ENCODE measurements around the gene HBS1L.

HBS1L gene

DNA sequence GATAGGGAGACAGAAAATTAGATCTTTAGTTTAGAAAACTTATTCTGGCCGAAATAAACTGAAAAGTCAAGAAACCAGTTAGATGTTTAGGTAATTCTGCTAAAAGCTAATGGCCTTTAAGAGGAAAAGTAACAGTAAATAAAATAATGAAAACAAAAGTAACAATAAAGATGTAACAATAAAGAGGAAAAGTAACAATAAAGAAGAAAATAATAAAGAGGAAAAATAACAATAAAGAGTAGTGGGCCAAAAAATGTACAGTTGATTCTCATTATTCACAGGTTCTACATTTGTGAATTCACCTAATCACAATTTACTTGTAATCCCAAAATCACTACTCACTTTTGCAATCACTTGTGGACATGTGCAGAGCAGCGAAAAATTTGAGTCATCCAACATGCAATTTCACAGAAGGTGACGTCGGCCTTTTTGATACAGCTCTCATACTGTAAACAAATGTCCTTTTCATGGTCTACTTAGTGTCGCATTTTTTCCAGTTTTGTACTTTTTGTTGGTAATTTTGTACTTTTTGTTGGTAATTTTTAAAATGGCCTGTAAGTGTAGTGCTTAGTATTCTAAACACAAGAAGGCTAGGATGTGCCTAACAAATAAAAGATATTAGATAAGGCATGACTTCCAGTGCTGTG lies 24.0 kb downstream of the HBS1L start:
- no peak for DNase-seq

- no peak for DNase-seq
Observed at GRCh38 chr6:135030056-135030473, 24.6 kb downstream of the HBS1L start.

DNA sequence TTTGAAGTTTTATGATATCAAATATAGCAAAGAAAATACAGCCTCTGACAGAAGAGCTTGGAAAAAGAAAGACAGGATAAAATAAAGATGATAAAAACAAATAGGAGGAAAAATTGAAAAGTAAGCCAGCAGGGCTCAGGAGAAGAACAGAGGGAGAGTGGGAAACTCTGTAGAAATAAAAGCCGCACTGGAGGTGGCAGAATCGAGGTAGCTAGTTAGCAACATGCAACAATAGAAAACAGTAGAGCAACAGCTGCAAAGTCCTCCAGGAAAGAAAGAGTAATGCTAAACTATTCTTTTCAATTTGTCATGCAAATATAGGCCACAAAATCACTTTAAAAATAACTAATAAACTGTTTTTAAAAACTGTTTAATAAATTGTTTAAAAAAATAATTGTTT lies 28.8 kb downstream of the HBS1L start:
- no peak for DNase-seq

- DNase-seq, result no peak
Observed at GRCh38 chr6:135025175-135025574, 29.4 kb downstream of the HBS1L start.

DNA sequence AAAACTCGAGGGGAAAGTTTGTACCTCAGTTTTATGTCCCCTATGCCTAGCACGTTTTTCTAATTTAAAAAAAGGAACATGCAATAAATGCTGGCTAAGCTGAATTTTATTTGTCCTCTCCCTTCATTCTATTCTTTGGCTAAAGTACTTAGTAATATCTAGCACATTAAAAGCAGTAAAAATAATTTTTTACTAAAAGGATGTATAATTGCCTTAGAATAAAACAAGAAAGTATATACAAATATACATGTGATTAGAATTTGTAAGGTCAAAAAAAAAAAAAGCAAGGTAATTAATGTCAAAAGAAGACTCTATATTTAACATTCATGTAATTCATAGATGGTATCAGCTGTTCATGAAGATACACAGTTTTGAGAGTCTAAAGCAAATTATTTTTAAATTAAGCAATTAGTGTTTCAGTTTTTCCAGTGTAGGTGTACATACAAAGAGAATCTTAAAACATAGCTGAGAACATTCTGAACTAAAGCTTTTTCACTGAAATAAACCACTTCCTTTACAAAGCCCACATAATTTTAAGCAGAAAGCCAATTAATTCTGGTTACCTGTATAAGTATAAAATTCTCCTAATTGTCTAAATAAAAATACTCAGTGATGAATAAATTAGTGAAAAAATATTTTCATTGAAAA lies 32.4 kb downstream of the HBS1L start:
- no peak for DNase-seq

GRCh38 chr6:135021310-135022049 lies 33.1 kb downstream of the HBS1L start:
- no peak for DNase-seq

DNA sequence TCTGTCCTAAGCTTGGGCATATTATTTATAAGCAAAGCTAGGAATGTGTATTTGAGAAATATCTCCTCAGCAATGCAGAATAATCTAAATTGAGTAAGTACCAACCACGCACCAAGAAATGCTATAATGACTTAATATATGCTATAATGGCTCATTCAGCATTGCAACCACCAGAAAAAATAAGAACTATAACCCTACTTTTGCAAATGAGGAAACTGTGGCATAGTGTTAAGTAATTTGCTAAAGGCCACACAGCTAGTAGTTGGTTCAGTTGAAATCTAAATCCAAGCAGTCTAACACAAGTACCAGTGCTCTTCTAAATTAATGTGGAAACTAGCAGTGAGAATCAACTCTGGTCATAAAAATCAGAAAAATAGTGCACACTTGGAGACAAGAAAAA lies 35.7 kb downstream of the HBS1L start:
- no peak for DNase-seq

GRCh38 chr6:135018052-135018451 lies 36.6 kb downstream of the HBS1L start:
- no peak for DNase-seq

GRCh38 chr6:135014353-135014832 lies 40.2 kb downstream of the HBS1L start:
- DNase-seq, result no peak

DNA sequence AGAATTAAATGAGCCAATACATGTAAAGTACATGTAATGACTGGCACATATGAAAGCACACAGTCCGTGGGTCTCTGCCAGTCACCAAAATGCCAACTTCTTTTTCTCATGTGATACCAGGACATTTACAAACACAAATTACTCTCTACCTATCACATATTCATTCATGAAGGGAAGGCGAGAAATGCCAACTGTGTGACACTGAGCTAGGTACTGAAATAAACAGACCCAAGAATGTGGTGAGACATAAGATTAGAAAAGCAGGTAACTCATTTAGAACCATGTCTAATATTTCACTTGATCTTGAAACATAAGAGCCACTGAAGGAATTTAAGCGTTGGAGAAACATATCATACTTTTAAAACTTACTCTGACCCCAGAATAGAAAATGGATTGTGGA lies 41.4 kb downstream of the HBS1L start:
- DNase-seq, result no peak

DNA sequence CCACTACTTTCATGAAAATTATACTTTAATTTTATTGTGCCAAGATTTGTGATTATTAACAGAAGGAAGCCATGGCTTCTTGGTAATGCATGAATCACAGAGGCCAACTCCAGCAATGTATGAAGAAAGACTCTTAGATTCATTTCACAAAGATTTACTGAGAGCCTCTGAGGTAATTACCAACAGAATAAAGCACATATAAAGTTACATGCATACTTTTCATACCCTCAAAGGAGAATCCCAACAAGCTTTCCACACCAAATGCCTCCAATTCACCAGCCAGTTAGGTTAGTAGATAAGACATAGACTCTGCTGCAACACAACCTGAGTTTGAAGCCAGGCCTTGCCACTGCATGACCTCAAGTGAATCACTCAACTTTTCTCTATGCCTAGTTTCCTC lies 41.9 kb downstream of the HBS1L start:
- DNase-seq, result peak; percentile 12

GRCh38 chr6:135012349-135012748 lies 42.3 kb downstream of the HBS1L start:
- DNase-seq, result no peak

- no peak for DNase-seq
Observed at GRCh38 chr6:135008941-135009290, 45.7 kb downstream of the HBS1L start.

- DNase-seq, result no peak
Observed at GRCh38 chr6:135008072-135008940, 46.3 kb downstream of the HBS1L start.

- DNase-seq, result no peak
Observed at GRCh38 chr6:135006386-135006914, 48.2 kb downstream of the HBS1L start.

- no peak for DNase-seq
Observed at GRCh38 chr6:135004399-135004798, 50.2 kb downstream of the HBS1L start.

- no peak for DNase-seq
Observed at GRCh38 chr6:135002974-135003703, 51.5 kb downstream of the HBS1L start.

GRCh38 chr6:135002229-135002844 lies 52.3 kb downstream of the HBS1L start:
- peak; percentile 7 for DNase-seq

DNA sequence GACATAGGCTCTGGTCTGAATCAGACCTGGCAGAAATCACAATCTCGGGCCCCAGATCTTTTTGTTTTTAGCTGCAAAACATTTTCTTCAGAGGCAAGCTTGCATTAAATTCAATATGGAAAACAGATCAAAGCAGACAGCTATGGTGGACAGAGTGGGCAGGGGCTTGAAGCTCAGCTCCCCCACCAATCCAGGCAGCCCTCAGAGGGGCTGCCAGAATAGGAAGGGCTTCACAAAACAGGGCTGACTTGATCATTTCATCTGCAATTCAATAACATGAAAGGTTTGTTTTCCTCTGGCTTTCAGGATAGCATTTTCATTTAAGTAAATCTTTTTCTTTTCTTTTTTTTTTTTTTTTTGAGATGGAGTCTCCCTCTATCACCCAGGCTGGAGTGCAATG lies 55.5 kb downstream of the HBS1L start:
- no peak for DNase-seq

DNA sequence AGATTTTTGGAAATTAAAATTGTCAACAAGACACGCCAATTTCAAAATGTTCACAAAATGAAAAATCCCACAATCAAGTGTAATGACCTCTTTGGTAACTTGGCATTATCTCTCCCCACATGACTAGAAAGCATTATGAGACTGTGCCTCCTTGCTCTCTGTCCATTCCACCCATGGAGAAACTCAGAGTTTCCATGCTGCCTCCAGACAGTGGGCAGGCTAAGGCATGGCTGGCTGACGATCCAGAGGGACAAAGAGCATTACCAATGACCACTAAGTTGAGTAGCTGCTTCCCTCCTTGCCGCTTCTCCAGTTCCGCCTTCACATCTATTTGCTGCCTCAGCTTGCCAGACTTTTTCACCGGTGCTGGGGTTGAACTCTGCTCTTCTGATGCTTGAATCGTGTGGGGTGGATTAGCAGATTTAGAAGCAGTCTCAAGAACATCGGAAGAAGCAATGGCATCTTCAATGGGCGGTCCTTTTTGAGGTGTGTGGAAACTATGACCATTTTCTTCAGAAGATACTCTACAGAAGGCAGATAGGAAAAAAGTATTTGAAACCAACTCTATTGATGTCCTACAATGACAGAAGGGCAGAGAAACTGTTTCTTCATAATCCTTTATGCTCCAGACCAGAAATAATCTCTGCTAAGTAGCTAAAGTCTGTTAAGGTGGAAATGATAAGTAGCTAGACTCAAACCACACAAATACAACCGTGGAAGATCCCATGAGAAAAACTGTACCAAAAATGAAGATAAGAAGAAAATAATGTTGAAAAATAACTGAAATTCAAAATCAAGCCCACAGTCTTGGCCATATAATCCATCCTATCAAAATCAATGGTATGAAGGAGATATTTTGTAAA lies 57.3 kb downstream of the HBS1L start:
- no peak for DNase-seq

DNA sequence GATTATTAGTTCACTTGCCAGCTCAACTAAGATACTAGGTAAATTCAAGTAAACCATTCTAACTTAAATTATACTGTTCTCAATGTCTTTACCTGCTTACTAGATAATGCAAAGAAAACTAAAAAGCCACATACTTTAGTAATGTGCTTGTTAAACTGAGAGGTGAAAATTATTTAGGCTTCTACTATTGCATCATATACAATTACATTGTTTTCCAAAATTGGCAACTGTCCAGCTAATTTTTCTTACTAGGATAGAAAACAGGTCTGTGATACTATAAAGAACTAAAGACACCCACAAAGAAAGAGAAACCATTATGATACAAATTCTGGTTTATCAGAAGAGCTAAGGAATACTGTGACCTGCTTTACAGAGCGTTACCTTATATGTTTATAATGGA lies 59.1 kb downstream of the HBS1L start:
- no peak for DNase-seq

All from amniotic stem cell (primary cell).